ENCODE results near the gene CHD8. TPM values are rescaled to one million over a fixed set of nuclear protein-coding genes. Genes with fewer than 3 reads are reported as not detected.

CHD8 gene
- total and polyA plus RNA-seq, 2 of the 13 experiments (the other 11 are each of a cell fraction or from before 2014, with no cell fraction given): 35.1 to 79.6 TPM

DNA sequence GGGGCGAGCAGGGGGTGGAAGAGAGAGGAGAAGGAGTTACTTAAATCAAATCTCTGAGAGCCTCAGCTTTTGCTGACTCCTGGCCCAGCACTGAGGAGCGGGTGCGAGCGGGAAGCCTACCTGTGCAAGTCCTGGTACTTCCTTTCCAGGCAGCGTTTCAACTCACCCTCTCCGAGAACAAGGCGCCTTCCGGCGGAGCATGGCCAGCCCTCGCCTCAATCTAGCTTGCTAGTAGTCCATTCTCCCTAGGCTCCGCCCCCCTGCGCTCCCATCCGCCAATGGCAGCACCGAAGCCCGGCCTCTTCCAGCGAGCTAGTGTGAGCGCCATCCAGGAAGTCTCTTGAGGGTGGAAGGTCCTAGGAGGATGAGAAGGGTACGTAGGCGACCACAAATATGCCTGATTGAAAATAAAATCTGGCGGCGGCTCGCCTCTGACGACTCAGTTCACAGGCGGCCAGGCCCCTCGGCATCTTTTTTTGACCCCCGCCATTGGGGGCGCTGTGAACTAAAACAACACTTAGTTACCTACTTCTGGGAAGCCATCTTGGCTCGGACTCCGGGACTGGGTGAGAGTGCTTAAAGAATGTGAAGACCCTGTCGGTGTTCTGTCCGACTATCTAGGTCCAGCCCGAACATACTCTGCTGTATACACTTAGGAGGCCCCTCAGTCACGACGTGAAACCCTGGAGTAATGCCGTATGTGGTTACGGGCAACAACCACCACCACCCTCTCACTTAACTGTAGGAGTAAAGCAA lies at the start of gene CHD8 (continued):
- TF ChIP-seq, protein P1, sequence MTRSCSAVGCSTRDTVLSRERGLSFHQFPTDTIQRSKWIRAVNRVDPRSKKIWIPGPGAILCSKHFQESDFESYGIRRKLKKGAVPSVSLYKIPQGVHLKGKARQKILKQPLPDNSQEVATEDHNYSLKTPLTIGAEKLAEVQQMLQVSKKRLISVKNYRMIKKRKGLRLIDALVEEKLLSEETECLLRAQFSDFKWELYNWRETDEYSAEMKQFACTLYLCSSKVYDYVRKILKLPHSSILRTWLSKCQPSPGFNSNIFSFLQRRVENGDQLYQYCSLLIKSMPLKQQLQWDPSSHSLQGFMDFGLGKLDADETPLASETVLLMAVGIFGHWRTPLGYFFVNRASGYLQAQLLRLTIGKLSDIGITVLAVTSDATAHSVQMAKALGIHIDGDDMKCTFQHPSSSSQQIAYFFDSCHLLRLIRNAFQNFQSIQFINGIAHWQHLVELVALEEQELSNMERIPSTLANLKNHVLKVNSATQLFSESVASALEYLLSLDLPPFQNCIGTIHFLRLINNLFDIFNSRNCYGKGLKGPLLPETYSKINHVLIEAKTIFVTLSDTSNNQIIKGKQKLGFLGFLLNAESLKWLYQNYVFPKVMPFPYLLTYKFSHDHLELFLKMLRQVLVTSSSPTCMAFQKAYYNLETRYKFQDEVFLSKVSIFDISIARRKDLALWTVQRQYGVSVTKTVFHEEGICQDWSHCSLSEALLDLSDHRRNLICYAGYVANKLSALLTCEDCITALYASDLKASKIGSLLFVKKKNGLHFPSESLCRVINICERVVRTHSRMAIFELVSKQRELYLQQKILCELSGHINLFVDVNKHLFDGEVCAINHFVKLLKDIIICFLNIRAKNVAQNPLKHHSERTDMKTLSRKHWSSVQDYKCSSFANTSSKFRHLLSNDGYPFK (CRISPR knock-in tag; IDR thresholded peaks at IDR 0.05; ENCODE audit: borderline replicate concordance): peak; percentile 96
- TF ChIP-seq, protein P2, sequence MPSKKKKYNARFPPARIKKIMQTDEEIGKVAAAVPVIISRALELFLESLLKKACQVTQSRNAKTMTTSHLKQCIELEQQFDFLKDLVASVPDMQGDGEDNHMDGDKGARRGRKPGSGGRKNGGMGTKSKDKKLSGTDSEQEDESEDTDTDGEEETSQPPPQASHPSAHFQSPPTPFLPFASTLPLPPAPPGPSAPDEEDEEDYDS (CRISPR knock-in tag; IDR thresholded peaks at IDR 0.05): peak; percentile 89
- TF ChIP-seq HOMEZ (CRISPR knock-in tag; IDR thresholded peaks at IDR 0.05; ENCODE audit: low read depth): peak; percentile 93
- no peak for TF ChIP-seq ZNF407 (CRISPR knock-in tag; IDR thresholded peaks at IDR 0.05; ENCODE audit: not compliant biosample characterization)
- TF ChIP-seq SIN3A (IDR thresholded peaks at IDR 0.05; ENCODE audit: borderline replicate concordance, low read depth, low read length): peak; percentile 82
- TF ChIP-seq SMAD3 (CRISPR knock-in tag; IDR thresholded peaks at IDR 0.05): peak; percentile 89
- peak; percentile 62; the same call in 1 of the 2 replicates for TF ChIP-seq POLR2AphosphoS2 (IDR thresholded peaks at IDR 0.05; ENCODE audit: low read depth, low read length)
- no peak for TF ChIP-seq PRMT3 (CRISPR knock-in tag; IDR thresholded peaks at IDR 0.05; ENCODE audit: borderline replicate concordance, low read depth)
- peak; percentile 100 for TF ChIP-seq YEATS2 (CRISPR knock-in tag; IDR thresholded peaks at IDR 0.05; ENCODE audit: borderline replicate concordance)
- TF ChIP-seq, protein P3, sequence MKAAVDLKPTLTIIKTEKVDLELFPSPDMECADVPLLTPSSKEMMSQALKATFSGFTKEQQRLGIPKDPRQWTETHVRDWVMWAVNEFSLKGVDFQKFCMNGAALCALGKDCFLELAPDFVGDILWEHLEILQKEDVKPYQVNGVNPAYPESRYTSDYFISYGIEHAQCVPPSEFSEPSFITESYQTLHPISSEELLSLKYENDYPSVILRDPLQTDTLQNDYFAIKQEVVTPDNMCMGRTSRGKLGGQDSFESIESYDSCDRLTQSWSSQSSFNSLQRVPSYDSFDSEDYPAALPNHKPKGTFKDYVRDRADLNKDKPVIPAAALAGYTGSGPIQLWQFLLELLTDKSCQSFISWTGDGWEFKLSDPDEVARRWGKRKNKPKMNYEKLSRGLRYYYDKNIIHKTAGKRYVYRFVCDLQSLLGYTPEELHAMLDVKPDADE (CRISPR knock-in tag; IDR thresholded peaks at IDR 0.05): no peak
- peak; percentile 96 for TF ChIP-seq HDAC1 (CRISPR knock-in tag; IDR thresholded peaks at IDR 0.05)
- TF ChIP-seq TCF7 (IDR thresholded peaks at IDR 0.05; ENCODE audit: low read depth): 0 out of 2 replicates have a peak, but pooled peaks have one; percentile 38
- TF ChIP-seq TMF1 (CRISPR knock-in tag; IDR thresholded peaks at IDR 0.05; ENCODE audit: low read depth): no peak
- no peak for TF ChIP-seq ZFP36L2 (CRISPR knock-in tag; IDR thresholded peaks at IDR 0.05)
- no peak for TF ChIP-seq HHEX (CRISPR knock-in tag; IDR thresholded peaks at IDR 0.05)
